GM13976 (cell line): Measurements from ENCODE around the gene TRIM65.
A peak's percentile ranks its signal among the peaks of the same experiment; 100 is the strongest.
"Not testable (repeated sequence)": the region's sequence is repeated elsewhere in the genome, so short reads cannot be mapped to it uniquely, and the experiment has no call there.

Experiments
- DNase-seq: peaks from one replicate; pipeline ENCODE4 v3.0.0; 2012; ENCODE audit warnings: low spot score
- in situ Hi-C: fragments of 300-500 bp; cut with MboI; formaldehyde crosslinking; loops from one replicate; pipeline ENCODE4 v1.12.0; 2022; ENCODE audit warnings: low sequenced_read_pairs, mixed read lengths, inconsistent platforms; ENCODE audit not compliant: unreplicated experiment
- TF ChIP-seq, protein P1 (sequence below): IDR thresholded peaks from 2 replicates; pipeline ENCODE4 v1.5.1; 2012; ENCODE audit warnings: borderline replicate concordance, mild to moderate bottlenecking; ENCODE audit not compliant: insufficient read depth; ENCODE audit errors: extremely low read depth, missing control alignments, control extremely low read depth

TRIM65 gene

DNA sequence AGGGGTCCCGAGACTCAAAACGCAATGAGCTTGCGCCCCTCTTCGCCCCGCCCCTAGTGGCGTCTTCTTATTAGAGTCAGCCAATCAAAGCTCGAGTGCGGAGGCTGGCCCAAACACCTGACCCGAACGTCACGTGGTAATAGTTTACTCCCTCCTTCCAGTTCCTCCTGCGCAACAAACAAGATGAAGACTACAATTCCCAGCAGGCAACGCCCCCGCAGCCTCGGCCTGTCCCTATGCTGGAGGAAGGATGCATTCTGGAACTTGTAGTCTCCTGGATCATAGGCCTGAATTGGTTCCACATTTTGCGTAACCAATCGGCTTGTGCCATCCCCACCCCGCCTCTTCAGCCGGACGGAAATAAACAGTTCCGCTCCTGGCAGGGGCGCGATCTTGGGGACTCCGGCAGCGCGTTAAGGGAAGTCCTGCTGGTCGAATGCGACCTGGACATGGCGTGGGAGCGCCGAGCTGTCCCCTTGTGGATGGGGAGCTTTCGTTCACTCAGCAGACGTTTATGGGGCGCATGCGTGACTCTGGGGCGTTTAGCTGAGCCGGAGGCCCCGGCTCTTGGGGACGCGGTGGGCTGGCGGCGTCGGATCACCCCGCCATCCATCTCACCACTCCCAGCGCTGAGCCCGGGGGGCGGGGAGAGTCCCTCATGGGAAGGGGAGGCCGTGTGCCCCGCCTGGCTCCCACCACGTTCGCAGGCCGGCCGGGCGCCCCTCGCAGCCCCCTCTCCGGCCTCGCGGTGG lies 41.3 kb downstream of the TRIM65 start, which contains the start of gene WBP2:
TSS of gene WBP2 (minus strand) at position 26 of the 752 bp plus-strand sequence. CDS start 38 bp downstream, outside the sequence.
- TF ChIP-seq, protein P1, sequence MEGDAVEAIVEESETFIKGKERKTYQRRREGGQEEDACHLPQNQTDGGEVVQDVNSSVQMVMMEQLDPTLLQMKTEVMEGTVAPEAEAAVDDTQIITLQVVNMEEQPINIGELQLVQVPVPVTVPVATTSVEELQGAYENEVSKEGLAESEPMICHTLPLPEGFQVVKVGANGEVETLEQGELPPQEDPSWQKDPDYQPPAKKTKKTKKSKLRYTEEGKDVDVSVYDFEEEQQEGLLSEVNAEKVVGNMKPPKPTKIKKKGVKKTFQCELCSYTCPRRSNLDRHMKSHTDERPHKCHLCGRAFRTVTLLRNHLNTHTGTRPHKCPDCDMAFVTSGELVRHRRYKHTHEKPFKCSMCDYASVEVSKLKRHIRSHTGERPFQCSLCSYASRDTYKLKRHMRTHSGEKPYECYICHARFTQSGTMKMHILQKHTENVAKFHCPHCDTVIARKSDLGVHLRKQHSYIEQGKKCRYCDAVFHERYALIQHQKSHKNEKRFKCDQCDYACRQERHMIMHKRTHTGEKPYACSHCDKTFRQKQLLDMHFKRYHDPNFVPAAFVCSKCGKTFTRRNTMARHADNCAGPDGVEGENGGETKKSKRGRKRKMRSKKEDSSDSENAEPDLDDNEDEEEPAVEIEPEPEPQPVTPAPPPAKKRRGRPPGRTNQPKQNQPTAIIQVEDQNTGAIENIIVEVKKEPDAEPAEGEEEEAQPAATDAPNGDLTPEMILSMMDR, result peak; percentile 68
- in situ Hi-C loops, result no loop called here
- peak; percentile 97 for DNase-seq

DNA sequence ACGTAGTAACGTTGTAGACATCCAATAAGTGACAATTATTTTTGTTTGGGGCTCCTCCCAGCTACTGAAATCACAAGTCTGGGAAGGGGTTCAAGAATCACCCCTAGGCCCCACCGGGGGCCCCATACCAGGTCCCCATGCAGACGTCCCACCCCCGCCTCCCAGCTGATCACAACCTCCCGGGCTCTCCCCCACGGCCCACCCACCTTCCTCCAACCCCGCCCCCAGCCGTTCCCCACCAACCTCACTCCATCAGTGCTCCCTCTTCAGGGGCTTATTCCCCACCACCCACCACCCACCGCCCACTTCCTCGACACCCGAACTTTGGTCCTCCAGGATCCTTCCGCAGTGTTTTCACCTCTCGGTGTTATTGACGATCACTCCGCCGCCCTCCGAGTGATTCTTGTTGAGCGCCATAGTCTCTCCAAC lies 41.9 kb downstream of the TRIM65 start:
- DNase-seq, result no peak
- TF ChIP-seq, protein P1, result no peak
- in situ Hi-C loops, result no loop called here

DNA sequence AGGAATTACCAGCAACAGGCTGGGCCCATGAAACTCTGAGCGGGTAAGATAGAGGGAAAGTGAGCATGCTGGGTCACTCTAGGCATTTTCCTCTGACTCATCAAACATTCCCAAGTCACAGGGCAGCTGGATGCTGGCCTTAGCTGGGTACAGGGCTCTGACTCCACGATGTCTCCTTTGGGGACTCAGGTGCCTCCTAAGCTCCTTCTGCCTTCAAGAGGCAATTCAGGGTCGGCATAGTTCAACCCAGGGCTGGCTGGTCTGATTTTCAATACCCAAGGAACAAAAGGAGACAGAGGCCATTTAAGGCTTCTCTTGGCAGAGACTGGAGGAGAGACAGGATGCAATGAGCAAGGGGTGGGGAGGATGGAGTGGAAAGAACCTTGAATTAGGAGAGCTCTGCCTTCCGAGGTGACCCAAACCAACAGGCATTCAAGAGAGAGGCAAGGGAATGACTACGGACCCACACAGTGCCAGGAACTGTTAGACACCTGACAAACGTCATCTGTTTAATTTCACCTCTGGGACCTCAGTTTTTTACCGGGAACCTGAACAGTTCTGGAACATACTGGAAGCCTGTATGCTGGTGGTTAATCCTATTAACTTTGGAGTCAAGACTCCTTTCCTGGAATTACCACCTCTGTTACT lies 42.5 kb downstream of the TRIM65 start:
- no peak for DNase-seq
- in situ Hi-C loops, result no loop called here
- TF ChIP-seq, protein P1, result no peak

DNA sequence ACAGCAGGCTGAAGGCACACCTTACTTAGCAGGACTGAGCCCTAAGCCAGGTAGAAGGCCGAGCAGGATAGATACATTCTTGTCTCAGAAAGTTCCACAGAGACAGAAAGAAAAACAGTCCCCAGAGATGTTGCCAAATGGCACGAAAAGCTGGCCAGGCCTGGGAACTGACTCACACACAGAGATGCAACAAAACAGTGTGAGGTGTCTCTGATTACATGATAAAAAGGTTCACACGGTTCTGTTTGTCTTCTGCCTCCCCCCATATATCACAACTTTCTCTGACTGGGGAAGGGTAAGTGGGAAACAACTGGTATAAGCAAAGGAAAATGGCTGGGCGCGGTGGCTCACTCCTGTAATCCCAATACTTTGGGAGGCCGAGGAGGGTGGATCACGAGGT lies 43.3 kb downstream of the TRIM65 start:
- TF ChIP-seq, protein P1, result no peak
- no peak for DNase-seq

DNA sequence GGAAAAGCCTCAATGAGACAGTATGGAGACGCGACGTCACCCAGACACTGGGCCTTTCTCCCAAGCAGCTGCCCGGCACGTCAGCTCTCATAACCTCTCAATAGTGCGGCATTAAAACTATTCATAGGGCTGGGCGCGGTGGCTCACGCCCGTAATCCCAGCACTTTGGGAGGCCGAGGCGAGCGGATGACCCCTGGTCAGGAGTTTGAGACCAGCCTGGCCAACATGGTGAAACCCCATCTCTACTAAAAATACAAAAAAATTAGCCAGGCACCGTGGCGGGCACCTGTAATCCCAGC lies 45.1 kb downstream of the TRIM65 start:
- DNase-seq, in situ Hi-C loops: not testable (repeated sequence)

More for the DNA sequence above, 43.3 kb downstream of the TRIM65 start:
- in situ Hi-C loops, result no loop called here

DNA sequence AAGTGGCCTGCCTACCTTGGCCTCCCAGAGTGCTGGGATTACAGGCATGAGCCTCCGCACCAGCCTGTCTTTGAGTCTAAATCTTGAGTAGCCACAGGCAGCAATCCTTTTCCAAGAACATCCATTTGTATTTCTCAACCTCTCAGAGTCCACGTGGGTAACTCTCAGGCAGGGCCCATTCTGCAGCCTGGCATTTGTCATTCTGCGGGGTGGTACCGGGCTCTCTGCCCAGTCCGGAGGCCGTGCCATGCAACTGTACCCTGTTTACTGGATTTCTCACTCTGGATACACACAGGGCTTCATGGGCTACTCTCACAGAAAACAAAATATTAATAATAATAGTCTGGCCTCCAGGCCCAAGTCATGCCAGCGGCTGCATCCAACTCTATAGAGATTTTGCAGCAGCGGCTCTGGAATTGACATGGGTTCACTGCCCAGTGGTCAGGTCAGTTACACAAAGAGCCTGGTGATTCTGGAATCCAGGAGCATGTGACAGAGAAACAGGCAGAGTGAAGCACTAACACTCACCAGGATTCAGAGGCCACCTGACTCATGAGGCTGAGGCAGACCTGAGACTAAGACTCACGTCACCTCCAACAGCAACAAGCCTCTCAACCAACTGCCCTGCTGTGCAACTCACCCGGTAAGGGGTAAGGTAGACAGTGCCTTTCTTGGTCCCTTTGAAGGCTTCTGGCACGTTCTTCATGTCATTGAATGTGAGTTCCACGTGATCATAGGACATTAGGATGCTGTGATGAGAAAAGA lies 45.6 kb downstream of the TRIM65 start:
- DNase-seq, result no peak
- in situ Hi-C loops, result no loop called here
- TF ChIP-seq, protein P1, result no peak
